HG02852 (cell line): Measurements from ENCODE around the gene ACACB.

Source experiments
- ATAC-seq: cut with Tn5 transposase; IDR thresholded peaks from one replicate; pipeline ENCODE4 v1.9.1; 2021; ENCODE audit warnings: mild to moderate bottlenecking, moderate library complexity; ENCODE audit not compliant: unreplicated experiment

The ACACB gene

DNA sequence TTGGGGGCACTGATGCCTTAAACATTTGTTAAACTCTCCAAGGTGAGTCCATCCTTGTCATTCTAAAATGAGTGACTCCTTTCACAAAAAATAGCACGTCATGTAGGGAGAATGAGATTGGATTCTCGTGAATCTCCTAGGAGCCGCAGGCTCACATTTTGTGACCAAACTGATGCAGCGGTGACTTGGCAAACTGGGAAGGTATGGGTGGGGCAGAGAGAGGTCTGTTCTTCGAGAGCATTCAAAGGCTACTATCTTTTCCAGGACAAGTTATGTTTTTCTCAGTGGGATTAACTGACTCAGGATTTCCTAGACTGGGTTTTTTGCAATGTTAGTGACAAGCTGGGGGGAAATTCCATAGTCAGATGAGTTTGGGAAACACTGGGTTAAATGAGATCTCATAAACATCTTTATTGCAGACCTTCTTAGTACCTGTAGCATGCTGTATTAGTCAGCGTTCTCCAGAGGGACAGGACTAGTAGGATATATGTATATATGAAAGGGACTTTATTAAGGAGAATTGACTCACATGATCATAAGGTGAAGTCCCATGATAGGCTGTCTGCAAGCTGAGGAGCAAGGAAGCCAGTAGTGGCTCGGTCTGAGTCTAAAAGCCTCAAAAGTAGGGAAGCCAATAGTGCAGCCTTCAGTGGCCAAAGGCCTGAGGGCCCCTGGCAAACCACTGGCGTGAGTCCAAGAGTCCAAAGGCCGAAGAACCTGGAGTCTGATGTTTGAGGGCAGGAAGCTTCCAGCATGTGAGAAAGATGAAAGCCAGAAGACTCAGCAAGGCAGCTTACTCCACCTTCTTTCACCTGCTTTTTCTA lies 131.7 kb downstream of the ACACB start:
- no peak for ATAC-seq

DNA sequence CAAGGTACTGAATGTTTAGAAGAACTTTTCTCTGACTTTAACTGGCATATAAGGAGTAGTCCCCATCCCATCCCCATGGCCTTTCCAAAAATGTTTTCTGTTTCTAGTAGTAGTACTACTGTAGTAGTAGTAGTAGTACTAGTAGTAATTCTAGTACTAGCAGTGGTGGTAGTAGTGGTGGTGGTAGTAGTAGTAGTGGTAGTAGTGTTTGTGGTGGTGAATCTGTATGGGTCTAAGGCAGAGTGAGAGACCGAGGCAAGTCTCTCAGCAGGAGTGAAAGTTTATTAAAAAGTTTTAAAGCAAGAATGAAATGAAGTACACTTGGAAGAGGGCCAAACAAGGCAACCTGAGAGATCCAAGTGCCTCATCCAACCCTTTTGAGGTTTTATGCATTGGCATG lies 134.1 kb downstream of the ACACB start:
- ATAC-seq = no peak

DNA sequence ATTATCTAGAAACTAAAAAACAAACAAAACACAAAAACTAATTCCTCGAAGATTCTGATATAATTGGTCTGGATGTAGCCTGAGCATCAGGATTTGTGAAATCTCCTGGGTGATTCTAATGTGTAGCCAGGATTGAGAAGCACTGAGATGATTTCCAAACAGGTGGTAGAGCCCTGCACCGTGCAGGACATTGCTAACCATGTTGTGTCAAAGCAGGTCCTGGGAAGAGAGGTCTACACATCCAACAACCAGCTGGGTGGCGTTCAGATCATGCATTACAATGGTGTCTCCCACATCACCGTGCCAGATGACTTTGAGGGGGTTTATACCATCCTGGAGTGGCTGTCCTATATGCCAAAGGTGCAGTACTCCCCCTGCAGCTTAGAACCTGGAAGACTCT lies 136.4 kb downstream of the ACACB start:
- no peak for ATAC-seq

DNA sequence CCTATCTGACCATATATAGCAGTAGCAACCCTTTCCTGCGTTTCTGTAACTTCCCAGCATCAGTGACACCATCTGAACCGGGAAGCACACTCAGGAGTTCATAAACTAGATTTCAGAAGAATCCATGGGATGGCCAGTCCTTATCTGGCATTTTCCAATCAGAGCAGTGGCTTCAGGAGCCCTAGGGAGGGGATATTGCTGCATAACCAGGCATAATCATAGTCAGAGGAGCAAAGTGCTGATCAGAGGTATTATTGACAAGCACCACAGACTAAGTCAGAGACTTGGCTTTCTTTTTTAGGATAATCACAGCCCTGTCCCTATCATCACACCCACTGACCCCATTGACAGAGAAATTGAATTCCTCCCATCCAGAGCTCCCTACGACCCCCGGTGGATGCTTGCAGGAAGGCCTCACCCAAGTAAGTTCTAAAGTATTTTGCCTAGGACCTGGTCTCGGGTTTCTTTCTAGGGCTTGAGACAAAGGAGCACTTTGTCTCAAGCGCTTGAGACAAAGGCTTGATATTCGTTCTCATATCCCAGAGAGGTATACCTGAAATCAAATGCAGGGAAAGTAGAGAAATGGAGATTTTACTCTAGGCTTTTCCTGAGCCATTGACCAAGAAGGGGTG lies 137.6 kb downstream of the ACACB start:
- no peak for ATAC-seq

DNA sequence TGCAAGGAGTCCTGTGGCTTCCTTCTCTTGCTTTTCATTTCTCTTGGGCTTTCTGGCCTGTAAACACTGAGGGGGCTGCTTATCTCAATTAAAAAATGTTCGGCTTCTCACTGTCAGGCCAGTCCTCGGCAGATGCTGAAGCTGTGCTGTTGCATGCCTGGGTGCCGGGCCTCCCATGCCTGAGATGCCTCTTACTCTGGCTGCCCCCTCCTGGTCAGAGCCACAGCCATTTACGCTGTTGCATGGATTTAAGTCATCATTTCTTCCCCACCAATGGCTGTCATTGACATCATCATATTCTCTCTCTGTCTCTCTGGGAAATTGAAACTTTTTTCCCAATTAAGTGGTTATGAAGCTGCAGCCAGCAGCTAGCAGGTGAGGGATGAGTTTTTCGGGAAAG lies 139.0 kb downstream of the ACACB start:
- ATAC-seq = no peak

DNA sequence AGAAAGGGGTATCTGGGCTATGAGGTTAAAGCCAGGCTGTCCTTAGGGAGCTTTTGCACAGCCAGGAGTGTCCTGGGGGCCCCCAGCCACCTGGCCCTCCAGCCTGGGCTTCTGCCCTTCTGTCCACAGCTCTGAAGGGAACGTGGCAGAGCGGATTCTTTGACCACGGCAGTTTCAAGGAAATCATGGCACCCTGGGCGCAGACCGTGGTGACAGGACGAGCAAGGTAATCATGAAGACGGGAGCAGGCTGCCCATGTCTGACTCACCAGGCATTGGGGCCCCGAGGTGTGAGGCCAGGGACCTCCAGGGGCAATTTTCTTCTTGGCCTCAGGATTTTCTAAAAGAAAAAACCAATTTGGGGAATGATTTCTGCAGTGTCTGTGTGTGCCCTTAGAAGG lies 139.6 kb downstream of the ACACB start:
- ATAC-seq = no peak

DNA sequence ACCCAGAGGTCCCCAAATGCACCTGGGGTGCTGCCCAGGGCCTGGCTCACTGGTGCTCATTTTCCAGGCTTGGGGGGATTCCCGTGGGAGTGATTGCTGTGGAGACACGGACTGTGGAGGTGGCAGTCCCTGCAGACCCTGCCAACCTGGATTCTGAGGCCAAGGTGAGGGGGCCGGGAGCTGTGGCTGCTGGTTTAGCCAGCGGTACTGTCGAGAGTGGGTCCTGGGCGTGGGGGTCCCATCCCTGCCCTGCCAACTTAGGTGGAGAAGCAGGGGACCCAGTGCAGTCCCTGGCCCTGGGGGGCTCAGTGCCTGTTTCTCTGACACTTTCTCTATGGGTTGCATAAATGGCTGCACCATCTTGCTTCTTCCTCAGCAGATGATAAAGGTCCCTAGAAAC lies 141.8 kb downstream of the ACACB start:
- ATAC-seq = no peak

DNA sequence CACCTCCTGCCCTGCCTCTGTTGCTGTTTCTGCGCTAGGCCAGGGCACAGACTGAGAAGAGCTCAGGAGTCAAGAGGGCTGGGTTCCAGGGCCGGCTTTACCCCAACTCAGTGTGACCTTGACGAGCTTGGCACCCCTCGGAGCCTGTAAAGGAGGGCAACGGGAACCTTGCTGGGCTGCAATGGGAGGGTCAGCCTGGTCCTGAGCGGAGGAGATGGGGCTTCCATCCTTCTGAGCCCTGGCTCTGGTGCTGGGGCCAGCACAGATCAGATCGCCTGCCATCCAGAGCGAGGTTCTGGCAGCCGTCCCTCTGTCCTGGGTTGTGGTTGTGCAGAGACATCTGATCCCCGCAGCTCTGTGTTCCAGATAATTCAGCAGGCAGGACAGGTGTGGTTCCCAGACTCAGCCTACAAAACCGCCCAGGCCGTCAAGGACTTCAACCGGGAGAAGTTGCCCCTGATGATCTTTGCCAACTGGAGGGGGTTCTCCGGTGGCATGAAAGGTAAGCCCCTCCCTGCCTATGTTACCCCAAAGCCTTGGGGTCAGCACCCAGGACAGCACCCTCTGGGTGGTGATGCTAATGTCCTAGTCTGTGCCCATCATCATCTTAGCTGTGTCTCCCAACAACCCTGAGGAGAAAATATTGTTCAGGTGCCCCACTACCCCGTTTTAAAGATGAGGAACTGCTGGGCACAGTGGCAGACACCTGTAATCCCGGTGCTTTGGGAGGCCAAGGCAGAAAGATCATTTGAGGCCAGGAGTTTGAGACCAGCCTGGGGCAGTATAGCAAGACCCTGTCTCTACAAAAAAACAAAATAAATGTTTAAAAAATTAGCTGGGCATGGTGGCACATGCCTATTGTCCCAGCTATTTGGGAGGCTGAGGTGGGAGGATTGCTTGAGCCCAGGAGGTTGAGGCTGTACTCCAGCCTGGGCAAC lies 142.5 kb downstream of the ACACB start:
- ATAC-seq = no peak

DNA sequence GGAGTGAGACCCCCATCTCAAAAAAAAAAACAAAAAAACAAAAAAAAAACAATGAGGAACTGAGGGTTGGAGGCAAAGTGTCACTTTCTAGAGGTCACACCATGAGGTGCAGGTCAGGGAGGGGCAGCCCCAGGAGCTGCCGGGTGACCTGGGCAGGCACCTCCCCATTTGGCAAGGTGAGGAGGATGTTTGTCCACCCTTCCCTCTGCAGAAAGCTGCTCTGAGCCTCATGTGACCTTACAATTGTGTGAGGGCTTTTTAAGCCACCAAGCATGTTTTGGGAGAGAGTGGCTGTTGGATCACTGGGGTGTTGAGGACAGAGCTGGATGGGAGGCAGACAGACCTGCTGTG lies 143.1 kb downstream of the ACACB start:
- no peak for ATAC-seq

DNA sequence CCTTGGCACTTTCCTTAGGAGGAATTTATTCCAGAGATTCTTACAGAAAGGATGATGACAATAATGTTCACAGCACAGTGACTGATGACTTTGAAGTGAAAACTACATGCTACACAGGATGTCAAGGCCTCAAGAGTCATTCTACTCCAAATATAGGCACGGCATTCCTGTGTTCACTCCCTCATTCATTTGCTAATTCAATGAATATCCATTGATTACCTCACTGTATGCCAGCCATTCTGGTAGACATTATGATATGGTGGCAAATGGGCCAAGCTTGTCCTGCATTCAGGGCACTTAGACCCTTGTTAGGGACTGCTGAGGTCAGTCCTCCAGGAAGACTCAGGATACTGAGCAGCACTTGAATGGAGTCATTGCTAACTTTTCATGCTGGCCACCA lies 144.7 kb downstream of the ACACB start:
- no peak for ATAC-seq

DNA sequence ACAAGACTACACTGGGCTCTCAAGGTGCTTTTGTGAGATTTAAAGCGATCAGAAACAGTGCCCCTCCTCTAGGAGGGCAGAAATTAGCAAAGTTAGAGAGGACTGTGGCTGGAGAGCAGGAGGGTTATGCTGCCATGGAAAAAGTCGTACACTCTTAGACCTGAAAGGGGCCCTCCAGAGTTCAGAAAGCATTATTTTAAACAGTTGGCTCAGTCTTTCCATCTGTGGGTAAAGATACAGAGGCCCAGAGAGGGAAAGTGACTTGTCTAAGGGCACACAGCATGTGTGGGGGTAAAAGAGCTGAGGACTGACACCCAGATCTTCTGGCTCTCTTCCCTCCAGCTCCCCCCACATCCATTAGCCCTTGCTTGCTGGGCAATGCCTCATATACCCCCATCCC lies 145.6 kb downstream of the ACACB start:
- ATAC-seq = no peak

DNA sequence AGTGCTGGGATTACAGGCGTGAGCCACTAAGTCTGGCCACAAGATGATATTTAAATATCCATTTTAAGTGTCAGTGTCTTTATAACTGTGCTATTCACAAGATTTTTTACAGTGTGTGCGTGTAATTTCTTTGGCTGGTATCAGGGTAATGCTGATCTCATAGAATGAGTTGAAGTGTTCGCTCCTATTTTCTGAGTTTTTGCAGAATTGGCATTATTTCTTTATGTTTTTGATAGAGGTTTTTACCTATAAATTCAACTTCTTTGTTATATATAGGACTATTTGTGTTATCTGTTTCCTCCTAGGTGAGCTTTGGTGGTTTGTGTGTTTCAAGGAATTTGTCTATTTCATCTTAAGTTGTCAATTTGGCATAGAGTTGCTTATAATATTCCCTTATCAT lies 147.1 kb downstream of the ACACB start:
- ATAC-seq = no peak

DNA sequence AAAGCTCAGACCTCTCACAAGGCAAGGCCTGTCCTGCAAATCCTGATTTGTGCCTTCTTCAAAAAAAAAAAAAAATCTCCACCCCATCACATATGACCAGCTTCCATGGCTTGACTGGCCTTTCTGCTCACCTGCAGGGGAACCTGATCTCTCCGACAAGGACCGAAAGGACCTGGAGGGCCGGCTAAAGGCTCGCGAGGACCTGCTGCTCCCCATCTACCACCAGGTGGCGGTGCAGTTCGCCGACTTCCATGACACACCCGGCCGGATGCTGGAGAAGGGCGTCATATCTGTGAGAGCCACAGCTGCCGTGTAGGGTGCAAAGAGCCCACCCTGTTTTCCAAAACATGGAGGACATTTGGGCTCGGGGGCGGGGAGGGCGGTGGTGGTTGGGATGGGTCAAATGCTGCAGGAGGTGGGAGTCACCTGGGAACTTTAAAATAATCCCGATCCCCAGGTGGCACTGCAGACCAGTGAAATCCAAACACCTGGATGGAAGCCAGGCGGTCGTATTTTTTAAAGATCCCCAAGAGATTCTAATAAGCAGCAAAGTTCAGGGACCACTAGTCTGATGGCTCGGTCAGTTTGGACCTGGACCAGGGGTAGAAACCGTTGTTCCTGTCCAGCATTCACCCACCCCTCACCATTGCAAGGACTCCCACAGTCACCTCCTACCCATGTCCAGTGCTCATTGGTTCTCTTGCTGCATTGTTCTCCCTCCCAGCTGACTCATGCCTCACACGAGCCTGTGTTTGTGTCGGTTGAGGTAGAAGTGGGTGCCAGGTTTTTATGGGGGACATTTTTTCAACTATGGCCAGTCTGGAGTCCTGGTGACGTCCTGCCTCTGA lies 147.9 kb downstream of the ACACB start:
- no peak for ATAC-seq

DNA sequence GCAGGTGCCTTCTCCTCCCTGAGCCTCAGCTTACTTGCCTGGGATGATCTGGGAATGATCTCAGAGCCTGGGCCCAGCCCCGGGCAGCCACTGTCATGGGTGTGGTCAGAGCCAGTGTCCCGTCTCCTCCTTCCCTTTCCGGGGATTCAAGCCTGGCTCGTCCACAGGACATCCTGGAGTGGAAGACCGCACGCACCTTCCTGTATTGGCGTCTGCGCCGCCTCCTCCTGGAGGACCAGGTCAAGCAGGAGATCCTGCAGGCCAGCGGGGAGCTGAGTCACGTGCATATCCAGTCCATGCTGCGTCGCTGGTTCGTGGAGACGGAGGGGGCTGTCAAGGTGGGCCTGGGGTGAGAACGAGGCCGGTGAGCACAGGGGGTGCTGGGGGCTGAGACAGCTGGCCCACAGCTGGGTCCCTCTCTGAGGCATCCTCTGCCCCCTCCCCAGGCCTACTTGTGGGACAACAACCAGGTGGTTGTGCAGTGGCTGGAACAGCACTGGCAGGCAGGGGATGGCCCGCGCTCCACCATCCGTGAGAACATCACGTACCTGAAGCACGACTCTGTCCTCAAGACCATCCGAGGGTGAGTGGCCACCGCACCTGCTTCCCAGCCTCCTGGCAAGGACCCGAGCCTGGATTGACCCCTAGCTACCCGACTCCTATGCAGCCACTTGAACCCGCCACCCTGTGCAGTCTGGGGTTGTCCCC lies 148.7 kb downstream of the ACACB start:
- ATAC-seq = no peak

DNA sequence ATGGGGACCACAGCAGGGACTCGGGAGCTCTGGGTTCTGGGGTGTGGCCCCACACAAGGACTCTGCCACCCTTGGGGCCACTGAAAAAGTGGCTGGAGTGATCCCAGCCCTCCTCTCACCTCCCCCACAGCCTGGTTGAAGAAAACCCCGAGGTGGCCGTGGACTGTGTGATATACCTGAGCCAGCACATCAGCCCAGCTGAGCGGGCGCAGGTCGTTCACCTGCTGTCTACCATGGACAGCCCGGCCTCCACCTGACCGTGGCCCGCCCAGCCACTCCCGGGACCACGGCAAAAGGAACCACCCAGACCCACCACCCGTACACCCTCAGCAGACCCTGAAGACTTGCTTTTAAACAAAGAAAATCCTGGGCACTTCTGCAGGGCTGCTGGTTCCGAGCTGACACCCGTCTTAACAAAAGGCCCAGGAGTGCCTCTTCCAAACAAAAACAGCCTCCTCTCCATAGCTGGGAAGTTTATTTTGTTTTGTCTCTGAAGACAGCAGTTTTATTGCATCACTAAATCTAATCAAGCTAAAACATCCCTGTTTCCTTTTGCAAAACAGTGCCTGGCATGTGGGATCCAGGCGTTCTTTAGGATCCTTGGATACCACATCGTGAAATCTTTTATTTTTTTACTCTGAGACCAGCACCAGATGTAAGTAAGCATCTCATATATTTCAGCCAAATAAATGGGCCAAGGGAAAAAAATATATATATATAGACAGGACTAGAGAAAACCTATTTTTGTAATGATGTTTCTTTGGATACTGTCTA lies 149.9 kb downstream of the ACACB start:
- ATAC-seq = no peak

DNA sequence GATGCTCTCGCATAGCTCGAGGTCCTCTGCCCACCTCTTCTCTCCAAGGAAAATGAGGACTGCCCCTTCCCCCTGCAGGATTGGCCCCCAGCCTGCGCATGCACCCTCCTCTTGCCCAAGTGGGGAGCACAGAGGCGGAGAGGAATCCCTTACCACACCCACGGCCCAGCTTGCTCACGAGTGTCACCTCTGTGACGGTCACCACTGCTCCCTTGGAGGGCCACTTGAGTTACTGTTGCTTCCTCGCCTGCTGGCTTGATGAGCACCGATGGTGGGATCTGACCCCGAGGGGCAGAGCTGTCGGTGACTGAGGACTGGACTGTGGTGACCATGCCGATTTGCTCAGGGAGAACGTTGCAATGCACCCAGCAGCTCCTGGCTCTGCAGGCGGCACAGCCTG lies 151.0 kb downstream of the ACACB start:
- no peak for ATAC-seq

DNA sequence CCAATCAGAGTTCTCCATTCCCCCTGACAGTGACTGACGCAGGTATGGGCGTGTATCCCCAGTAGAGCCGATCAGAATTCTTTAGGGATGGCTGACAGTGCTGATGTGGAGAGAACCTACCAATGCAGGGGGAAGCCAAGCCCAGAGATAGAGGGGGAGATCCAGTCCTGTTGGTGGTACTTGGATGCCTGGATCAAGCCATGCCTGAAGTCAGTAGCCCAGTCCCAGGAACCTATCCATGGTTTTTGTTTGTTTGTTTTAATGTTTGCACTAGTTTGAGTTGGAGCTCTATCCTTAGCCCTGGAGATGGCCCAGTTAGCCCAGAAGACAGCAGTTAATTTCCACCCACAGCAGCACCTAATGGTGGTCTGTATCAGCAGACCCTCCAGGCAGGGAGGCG lies 152.5 kb downstream of the ACACB start:
- no peak for ATAC-seq

DNA sequence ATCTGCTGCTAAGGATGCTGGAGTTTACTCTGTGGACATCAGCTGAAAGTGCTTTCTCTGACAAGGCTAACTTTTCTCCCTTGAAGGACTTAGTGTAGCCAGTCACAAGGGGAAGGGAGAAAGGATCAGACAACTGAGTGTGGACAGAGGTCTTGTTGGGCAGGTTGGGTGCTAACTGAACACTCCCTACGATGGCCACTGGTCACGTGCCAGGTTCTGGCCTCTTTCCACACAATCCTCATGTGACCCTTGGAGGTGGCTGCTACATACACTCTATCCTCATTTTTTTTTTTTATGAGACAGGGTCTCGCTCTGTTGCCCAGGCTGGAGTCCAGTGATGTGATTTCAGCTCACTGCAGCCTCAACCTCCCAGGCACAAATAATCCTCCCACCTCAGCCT lies 153.0 kb downstream of the ACACB start:
- ATAC-seq = no peak

DNA sequence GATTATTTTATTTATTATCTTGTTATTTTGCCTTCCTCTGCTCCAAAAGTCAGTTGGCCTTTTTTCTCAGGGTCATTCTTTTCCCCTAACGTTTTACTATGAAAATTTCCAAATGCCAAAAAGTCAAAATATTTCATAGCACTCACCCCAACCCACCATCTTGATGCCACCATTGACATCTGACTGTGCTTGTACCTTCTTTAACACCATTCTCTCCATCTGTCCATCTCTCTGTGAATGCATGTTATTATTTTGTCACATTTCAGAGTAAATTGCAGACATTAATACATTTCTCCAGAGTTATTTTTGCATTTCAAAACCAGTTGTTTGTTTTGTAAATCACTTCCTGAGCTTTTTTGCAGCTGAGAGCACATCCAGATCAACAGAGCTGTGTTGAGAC lies 154.1 kb downstream of the ACACB start:
- no peak for ATAC-seq
